RPMI8226 (cell line): ENCODE results near the gene TMCC2.
A peak's percentile ranks its signal among the peaks of the same experiment; 100 is the strongest.
"Not testable (repeated sequence)": the region's sequence is repeated elsewhere in the genome, so short reads cannot be mapped to it uniquely, and the experiment has no call there.

Experiments used
- DNase-seq: peaks from one replicate; pipeline ENCODE4 v3.0.0-alpha.2; 2015

TMCC2 gene

GRCh38 chr1:205261946-205262691 lies 34.4 kb downstream of the TMCC2 start:
- DNase-seq, result no peak

GRCh38 chr1:205262731-205263171 lies 35.0 kb downstream of the TMCC2 start:
- DNase-seq, result no peak

- peak; percentile 67 for DNase-seq
These were observed 35.9 kb downstream of the TMCC2 start for GRCh38 chr1:205263580-205264190.

GRCh38 chr1:205266611-205267305 lies 39.0 kb downstream of the TMCC2 start:
- no peak for DNase-seq

- no peak for DNase-seq
These were observed 39.7 kb downstream of the TMCC2 start for GRCh38 chr1:205267306-205267902.

GRCh38 chr1:205268846-205269680 lies 41.3 kb downstream of the TMCC2 start:
- DNase-seq, result no peak

- DNase-seq, result no peak
These were observed 42.0 kb downstream of the TMCC2 start for GRCh38 chr1:205269711-205270110.

GRCh38 chr1:205270271-205270670 lies 42.5 kb downstream of the TMCC2 start:
- DNase-seq, result no peak

- peak; percentile 45 for DNase-seq
These were observed 43.0 kb downstream of the TMCC2 start for GRCh38 chr1:205270764-205271163.

- DNase-seq, result no peak
These were observed 43.5 kb downstream of the TMCC2 start for GRCh38 chr1:205271277-205271676.

- DNase-seq, result no peak
These were observed 44.0 kb downstream of the TMCC2 start for GRCh38 chr1:205271745-205272144.

GRCh38 chr1:205272536-205272935 lies 44.8 kb downstream of the TMCC2 start:
- no peak for DNase-seq

GRCh38 chr1:205273551-205273982 lies 45.8 kb downstream of the TMCC2 start:
- peak; percentile 94 for DNase-seq

GRCh38 chr1:205274041-205274691 lies 46.4 kb downstream of the TMCC2 start:
- DNase-seq, result peak; percentile 55

- DNase-seq, result peak; percentile 97
These were observed 47.4 kb downstream of the TMCC2 start for GRCh38 chr1:205275133-205275532.

GRCh38 chr1:205275916-205276688 lies 48.4 kb downstream of the TMCC2 start:
- DNase-seq, result no peak

GRCh38 chr1:205276689-205277065 lies 48.9 kb downstream of the TMCC2 start:
- DNase-seq, result peak; percentile 16

GRCh38 chr1:205279986-205280385 lies 52.2 kb downstream of the TMCC2 start:
- DNase-seq, result peak; percentile 49

- not testable (repeated sequence) for DNase-seq
These were observed 53.1 kb downstream of the TMCC2 start for GRCh38 chr1:205280666-205281395.
